ENCODE data around the gene UBE2V1. TPM values are rescaled to one million over a fixed set of nuclear protein-coding genes. Genes with fewer than 3 reads are reported as not detected.
A peak's percentile ranks its signal among the peaks of the same experiment; 100 is the strongest.
"Not testable (repeated sequence)": the region's sequence is repeated elsewhere in the genome, so short reads cannot be mapped to it uniquely, and the experiment has no call there.

Gene UBE2V1
- total RNA-seq, 1 donor from 2014 or later, result 109 TPM

DNA sequence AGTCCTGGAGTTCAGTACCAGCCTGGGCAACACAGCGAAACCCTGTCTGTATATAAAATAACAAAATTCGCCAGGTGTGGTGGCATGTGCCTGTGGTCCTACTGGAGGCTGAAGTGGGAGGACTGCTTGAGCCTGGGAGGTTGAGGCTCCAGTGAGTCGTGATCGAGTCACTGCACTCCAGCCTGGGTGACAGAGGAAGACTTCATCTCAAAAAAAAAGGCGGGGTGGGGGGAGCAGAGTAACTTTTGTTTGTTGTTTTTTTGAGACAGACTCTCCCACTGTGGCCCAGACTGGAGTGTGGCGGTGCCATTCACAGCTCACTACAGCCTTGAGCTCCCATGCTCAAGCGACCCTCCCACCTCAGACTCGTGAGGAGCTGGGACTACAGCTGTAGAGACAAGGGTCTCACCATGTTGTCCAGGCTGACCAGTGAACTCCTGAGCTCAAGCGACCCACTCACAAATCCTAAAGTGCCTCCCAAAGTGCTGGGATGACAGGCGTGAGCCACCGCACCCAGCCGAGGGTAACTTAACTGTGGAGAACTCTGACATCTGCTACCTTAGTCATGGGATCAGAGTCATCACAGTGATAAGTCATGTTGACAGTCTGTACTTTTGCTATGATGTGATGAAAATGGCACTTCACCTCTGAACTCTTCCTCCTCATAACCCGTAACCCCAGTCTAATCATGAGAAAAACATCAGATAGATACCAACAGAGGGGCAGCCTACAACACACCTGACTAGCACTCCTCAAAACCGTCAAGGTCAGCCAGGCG lies 24.1 kb upstream of the UBE2V1 start:
- TF ChIP-seq, protein P1, sequence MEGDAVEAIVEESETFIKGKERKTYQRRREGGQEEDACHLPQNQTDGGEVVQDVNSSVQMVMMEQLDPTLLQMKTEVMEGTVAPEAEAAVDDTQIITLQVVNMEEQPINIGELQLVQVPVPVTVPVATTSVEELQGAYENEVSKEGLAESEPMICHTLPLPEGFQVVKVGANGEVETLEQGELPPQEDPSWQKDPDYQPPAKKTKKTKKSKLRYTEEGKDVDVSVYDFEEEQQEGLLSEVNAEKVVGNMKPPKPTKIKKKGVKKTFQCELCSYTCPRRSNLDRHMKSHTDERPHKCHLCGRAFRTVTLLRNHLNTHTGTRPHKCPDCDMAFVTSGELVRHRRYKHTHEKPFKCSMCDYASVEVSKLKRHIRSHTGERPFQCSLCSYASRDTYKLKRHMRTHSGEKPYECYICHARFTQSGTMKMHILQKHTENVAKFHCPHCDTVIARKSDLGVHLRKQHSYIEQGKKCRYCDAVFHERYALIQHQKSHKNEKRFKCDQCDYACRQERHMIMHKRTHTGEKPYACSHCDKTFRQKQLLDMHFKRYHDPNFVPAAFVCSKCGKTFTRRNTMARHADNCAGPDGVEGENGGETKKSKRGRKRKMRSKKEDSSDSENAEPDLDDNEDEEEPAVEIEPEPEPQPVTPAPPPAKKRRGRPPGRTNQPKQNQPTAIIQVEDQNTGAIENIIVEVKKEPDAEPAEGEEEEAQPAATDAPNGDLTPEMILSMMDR (conservative IDR thresholded peaks at IDR 0.05; ENCODE audit: low read depth, low read length), result no peak
- no peak for DNase-seq (ENCODE audit: low read depth)
- H3K4me3 ChIP-seq (ENCODE audit: low read depth, low read length), result no peak overlapping the region

DNA sequence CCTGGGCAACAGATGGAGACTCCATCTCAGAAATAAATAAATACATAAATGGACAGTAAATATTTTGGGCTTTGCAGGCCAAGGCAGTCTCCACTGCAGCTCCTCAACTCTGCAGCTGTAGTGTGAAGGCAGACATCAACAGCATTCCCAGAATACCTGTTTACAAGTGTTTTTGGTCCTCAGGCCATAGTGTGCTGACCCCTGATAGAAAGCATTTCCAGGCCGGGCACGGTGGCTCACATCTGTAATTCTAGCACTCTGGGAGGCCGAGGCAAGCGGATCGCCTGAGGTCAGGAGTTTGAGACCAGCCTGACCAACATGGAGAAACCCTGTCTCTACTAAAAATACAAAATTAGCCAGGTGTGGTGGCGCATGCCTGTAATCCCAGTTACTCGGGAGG lies 22.2 kb upstream of the UBE2V1 start:
- H3K4me3 ChIP-seq (ENCODE audit: low read depth, low read length); DNase-seq (ENCODE audit: low read depth): not testable (repeated sequence)

DNA sequence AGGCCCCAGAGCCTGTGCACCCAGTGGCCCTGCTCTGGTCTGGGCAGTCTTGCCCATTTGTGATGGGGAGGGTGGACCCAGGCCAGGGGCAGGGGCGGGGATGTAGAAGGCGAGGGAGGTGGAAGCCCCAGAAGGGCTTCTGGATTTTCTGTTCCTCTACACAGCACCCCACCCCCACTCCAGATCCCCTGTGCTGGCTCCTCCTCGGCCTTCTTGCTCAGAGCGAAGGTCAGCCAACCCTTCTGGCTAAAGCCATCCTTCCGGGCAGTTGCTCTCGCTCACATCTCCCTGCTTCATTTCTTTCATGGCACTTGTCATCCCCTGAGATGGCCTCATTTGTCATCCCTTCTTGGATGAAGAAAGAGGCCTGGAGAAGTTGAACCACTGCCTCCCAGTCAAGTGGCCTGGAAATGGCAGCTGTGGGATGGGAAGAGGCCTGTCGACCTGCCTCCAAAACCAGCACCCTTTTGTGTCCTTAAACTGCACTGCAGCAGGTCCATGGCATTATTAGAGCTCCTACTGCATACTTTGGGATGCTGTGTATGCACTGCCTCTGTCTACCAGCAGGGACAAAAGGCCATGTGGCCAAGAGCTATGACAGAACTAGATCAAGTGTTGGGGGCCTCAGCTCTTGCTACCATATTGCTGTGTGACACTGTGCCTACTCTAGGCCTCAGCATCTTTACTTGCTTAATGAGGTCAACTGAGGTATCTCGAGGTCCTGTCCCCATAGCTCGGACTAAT lies 20.7 kb upstream of the UBE2V1 start:
- DNase-seq (ENCODE audit: low read depth), result no peak
- TF ChIP-seq, protein P1 (conservative IDR thresholded peaks at IDR 0.05; ENCODE audit: low read depth, low read length), result peak; percentile 33
- no peak overlapping the region for H3K4me3 ChIP-seq (ENCODE audit: low read depth, low read length)

DNA sequence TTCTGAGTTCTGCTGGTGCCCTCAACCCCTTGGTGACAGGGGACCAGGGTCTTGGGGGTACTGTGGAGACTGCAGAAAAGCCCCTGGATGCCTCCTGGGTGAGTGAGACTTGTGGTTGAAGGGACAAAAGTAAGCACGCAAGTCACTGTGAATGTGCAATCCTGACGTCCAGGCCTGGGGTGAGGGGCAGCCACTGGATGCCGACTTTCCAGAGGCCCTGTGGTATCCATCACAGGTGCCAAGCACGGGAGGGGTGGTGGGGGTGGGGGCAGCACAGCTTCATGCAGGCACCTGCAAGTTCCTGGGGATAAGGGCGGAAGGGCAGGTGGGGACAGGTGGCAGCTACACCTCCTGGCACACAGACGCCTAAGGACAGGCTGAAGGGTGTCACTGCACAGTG lies 20.1 kb upstream of the UBE2V1 start:
- no peak overlapping the region for H3K4me3 ChIP-seq (ENCODE audit: low read depth, low read length)
- no peak for DNase-seq (ENCODE audit: low read depth)
- TF ChIP-seq, protein P1 (conservative IDR thresholded peaks at IDR 0.05; ENCODE audit: low read depth, low read length), result no peak

DNA sequence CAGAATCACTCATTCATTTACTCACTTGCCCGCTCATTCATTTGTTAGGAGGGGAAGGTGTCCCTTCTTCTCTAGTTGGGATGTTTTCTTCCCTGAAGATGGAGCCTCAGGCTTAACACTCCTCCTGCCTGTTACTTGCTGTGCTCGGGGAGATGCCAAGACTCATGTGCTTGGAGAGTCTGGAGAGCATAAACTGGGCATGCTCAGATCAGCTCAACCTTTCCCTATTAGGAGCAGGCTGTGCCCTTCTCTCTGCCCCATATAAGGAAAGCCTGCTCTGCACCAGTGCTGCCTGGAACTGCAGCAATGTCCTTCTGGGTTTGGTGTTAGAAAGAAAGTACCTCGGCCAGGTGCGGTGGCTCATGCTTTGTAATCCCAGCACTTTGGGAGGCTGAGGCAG lies 18.0 kb upstream of the UBE2V1 start:
- no peak for DNase-seq (ENCODE audit: low read depth)
- TF ChIP-seq, protein P1 (conservative IDR thresholded peaks at IDR 0.05; ENCODE audit: low read depth, low read length), result no peak
- no peak overlapping the region for H3K4me3 ChIP-seq (ENCODE audit: low read depth, low read length)

DNA sequence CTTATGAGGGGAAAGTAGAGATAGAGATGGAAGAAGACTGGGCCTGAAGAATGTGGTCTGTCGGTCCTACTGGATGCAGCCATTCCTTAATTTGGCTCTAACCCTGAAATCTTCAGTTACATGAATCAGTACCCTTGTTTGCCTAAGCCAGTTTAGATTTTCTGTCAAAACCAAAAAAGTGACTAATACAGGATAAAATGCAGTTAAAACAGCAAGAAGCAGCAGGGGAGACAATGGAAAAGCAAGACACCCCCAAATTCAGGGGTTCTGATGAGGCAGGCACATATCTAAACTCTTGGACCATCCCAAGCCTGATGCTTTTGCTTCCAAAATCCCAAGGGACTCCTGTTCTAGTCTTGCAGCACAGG lies 17.4 kb upstream of the UBE2V1 start:
- TF ChIP-seq, protein P1 (conservative IDR thresholded peaks at IDR 0.05; ENCODE audit: low read depth, low read length), result no peak
- no peak for DNase-seq (ENCODE audit: low read depth)

DNA sequence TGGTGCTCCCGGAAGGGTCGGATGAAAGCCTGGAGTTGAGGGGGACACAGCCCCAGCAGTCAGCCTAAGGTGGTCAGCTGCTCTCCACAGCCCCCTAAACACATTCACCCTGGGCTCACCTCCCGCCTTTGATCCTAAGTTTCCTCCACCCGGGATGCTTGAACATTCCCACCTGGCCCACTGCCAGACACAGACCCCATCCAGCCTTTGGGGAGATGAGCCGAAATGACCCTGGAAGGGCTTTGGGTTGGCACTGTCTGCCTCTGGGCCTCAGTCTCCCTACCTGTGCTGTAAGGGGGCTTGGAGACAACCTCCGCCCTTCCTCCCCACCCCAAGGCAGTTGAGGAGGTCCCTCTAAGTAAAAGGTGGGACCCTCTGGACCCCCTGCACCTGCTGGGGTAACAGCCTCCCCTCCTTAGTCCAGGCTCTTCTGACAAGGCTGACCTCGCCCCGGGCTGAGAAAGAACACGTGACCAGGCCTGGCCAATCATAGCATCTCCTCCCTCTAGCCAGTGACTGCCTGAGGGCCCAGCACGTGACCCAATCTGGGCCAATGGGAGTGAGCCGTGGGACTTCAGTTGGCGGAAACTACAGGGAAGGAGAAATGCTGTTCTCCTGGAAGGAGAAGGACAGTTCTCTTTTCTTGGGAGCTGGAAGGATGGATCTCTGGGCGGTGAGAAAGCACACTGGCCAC lies 16.9 kb upstream of the UBE2V1 start:
- no peak overlapping the region for H3K4me3 ChIP-seq (ENCODE audit: low read depth, low read length)
- no peak for DNase-seq (ENCODE audit: low read depth)
- TF ChIP-seq, protein P1 (conservative IDR thresholded peaks at IDR 0.05; ENCODE audit: low read depth, low read length), result no peak

More for the DNA sequence above, 17.4 kb upstream of the UBE2V1 start:
- H3K4me3 ChIP-seq (ENCODE audit: low read depth, low read length), result no peak overlapping the region
